Dendritic cell treated with granulocyte-macrophage colony-stimulating factor and Interleukin-4, amounts not matched to agents 40 ng/mL and 50 ng/mL, for 4 days (primary cell): ENCODE measurements around the gene ARHGAP24.

Source experiments
- H3K27ac Mint-ChIP-seq: one replicate; pipeline ENCODE4 v1.8.0; 2022; ENCODE audit warnings: mild to moderate bottlenecking, mixed read lengths
- H3K27me3 Mint-ChIP-seq: one replicate; pipeline ENCODE4 v1.8.0; 2022; ENCODE audit warnings: mild to moderate bottlenecking, mixed read lengths
- H3K36me3 Mint-ChIP-seq: one replicate; pipeline ENCODE4 v1.8.0; 2022; ENCODE audit warnings: low read depth, mixed read lengths
- H3K4me1 Mint-ChIP-seq: one replicate; pipeline ENCODE4 v1.8.0; 2022; ENCODE audit warnings: low read depth, mixed read lengths
- H3K4me3 Mint-ChIP-seq: one replicate; pipeline ENCODE4 v1.8.0; 2022; ENCODE audit warnings: mild to moderate bottlenecking, moderate library complexity, mixed read lengths
- H3K9me3 Mint-ChIP-seq: one replicate; pipeline ENCODE4 v1.8.0; 2022; ENCODE audit warnings: mixed read lengths
- intact Hi-C: fragments of 100-400 bp; cut with micrococcal nuclease; formaldehyde crosslinking; loops from one replicate; pipeline ENCODE4 v1.15.0; 2022

Gene ARHGAP24

GRCh38 chr4:85932500-85933290, 457.7 kb downstream of the ARHGAP24 start:
- Mint-ChIP-seq H3K27me3 (peaks cover 20% of the 10 kb centered on the region), H3K36me3 (no peaks in the 10 kb centered on the region), H3K4me1 (peaks cover 39% of the 10 kb centered on the region), H3K4me3 (no peak overlapping the region), H3K9me3 (no peaks in the 10 kb centered on the region), H3K27ac (no peak overlapping the region)
- intact Hi-C loops: no loop called here

- no peak overlapping the region for H3K27ac Mint-ChIP-seq
- peaks cover 34% of the 10 kb centered on the region for H3K4me1 Mint-ChIP-seq
- H3K9me3 Mint-ChIP-seq: no peaks in the 10 kb centered on the region
- intact Hi-C loops: no loop called here
- H3K27me3 Mint-ChIP-seq: peaks cover 20% of the 10 kb centered on the region
- H3K36me3 Mint-ChIP-seq: no peaks in the 10 kb centered on the region
- no peak overlapping the region for H3K4me3 Mint-ChIP-seq
These were observed 458.3 kb downstream of the ARHGAP24 start for GRCh38 chr4:85933291-85933640.

GRCh38 chr4:85937507-85937906, 462.6 kb downstream of the ARHGAP24 start:
- Mint-ChIP-seq H3K4me1 (peaks cover 5% of the 10 kb centered on the region), H3K27ac (no peak overlapping the region), H3K4me3 (no peak overlapping the region), H3K36me3 (no peaks in the 10 kb centered on the region), H3K9me3 (no peaks in the 10 kb centered on the region), H3K27me3 (peaks cover 2% of the 10 kb centered on the region)
- intact Hi-C loops: no loop called here

GRCh38 chr4:85938062-85938461, 463.1 kb downstream of the ARHGAP24 start:
- Mint-ChIP-seq H3K4me3 (no peak overlapping the region), H3K9me3 (no peaks in the 10 kb centered on the region), H3K4me1 (no peaks in the 10 kb centered on the region), H3K27ac (no peak overlapping the region), H3K27me3 (no peaks in the 10 kb centered on the region), H3K36me3 (no peaks in the 10 kb centered on the region)
- intact Hi-C loops: no loop called here

- Mint-ChIP-seq H3K27me3 (no peaks in the 10 kb centered on the region), H3K4me1 (no peaks in the 10 kb centered on the region), H3K27ac (no peak overlapping the region), H3K36me3 (no peaks in the 10 kb centered on the region), H3K9me3 (no peaks in the 10 kb centered on the region), H3K4me3 (no peak overlapping the region)
- intact Hi-C loops: no loop called here
These were observed 464.0 kb downstream of the ARHGAP24 start for GRCh38 chr4:85938902-85939301.

- Mint-ChIP-seq H3K4me3 (no peak overlapping the region), H3K9me3 (no peaks in the 10 kb centered on the region), H3K27ac (no peak overlapping the region), H3K4me1 (no peaks in the 10 kb centered on the region), H3K27me3 (no peaks in the 10 kb centered on the region), H3K36me3 (no peaks in the 10 kb centered on the region)
- intact Hi-C loops: no loop called here
These were observed 464.6 kb downstream of the ARHGAP24 start for GRCh38 chr4:85939595-85939994.

- intact Hi-C loops: no loop called here
- Mint-ChIP-seq H3K27ac (no peak overlapping the region), H3K27me3 (no peaks in the 10 kb centered on the region), H3K4me3 (no peak overlapping the region), H3K36me3 (no peaks in the 10 kb centered on the region), H3K9me3 (no peaks in the 10 kb centered on the region), H3K4me1 (no peaks in the 10 kb centered on the region)
These were observed 465.2 kb downstream of the ARHGAP24 start for GRCh38 chr4:85940151-85940550.

- intact Hi-C loops: no loop called here
- no peaks in the 10 kb centered on the region for H3K36me3 Mint-ChIP-seq
- no peaks in the 10 kb centered on the region for H3K4me1 Mint-ChIP-seq
- H3K27ac Mint-ChIP-seq: no peak overlapping the region
- H3K4me3 Mint-ChIP-seq: no peak overlapping the region
- H3K9me3 Mint-ChIP-seq: no peaks in the 10 kb centered on the region
- H3K27me3 Mint-ChIP-seq: no peaks in the 10 kb centered on the region
These were observed 467.2 kb downstream of the ARHGAP24 start for GRCh38 chr4:85942107-85942506.

- H3K4me1 Mint-ChIP-seq: no peaks in the 10 kb centered on the region
- no peaks in the 10 kb centered on the region for H3K9me3 Mint-ChIP-seq
- no peaks in the 10 kb centered on the region for H3K27me3 Mint-ChIP-seq
- intact Hi-C loops: no loop called here
- no peak overlapping the region for H3K4me3 Mint-ChIP-seq
- no peak overlapping the region for H3K27ac Mint-ChIP-seq
- no peaks in the 10 kb centered on the region for H3K36me3 Mint-ChIP-seq
These were observed 471.9 kb downstream of the ARHGAP24 start for GRCh38 chr4:85946821-85947220.

GRCh38 chr4:85951099-85951498, 476.1 kb downstream of the ARHGAP24 start:
- intact Hi-C loops: no loop called here
- Mint-ChIP-seq H3K4me1 (peaks cover 9% of the 10 kb centered on the region), H3K27ac (no peak overlapping the region), H3K9me3 (no peaks in the 10 kb centered on the region), H3K4me3 (no peak overlapping the region), H3K27me3 (no peaks in the 10 kb centered on the region), H3K36me3 (no peaks in the 10 kb centered on the region)

GRCh38 chr4:85952528-85952927, 477.6 kb downstream of the ARHGAP24 start:
- Mint-ChIP-seq H3K36me3 (no peaks in the 10 kb centered on the region), H3K27me3 (no peaks in the 10 kb centered on the region), H3K4me3 (no peak overlapping the region), H3K27ac (no peak overlapping the region), H3K4me1 (peaks cover 9% of the 10 kb centered on the region), H3K9me3 (no peaks in the 10 kb centered on the region)
- intact Hi-C loops: no loop called here

GRCh38 chr4:85952972-85953650, 478.2 kb downstream of the ARHGAP24 start:
- intact Hi-C loops: no loop called here
- Mint-ChIP-seq H3K9me3 (no peaks in the 10 kb centered on the region), H3K4me3 (no peak overlapping the region), H3K36me3 (no peaks in the 10 kb centered on the region), H3K27me3 (no peaks in the 10 kb centered on the region), H3K27ac (no peak overlapping the region), H3K4me1 (peaks cover 9% of the 10 kb centered on the region)

- Mint-ChIP-seq H3K27ac (no peak overlapping the region), H3K4me3 (no peak overlapping the region)
- intact Hi-C loops: no loop called here
These were observed 478.7 kb downstream of the ARHGAP24 start for GRCh38 chr4:85953651-85954018.

GRCh38 chr4:85955620-85956292, 480.8 kb downstream of the ARHGAP24 start:
- intact Hi-C loops: no loop called here
- Mint-ChIP-seq H3K27me3 (no peaks in the 10 kb centered on the region), H3K36me3 (no peaks in the 10 kb centered on the region), H3K27ac (no peak overlapping the region), H3K4me1 (peaks cover 9% of the 10 kb centered on the region), H3K4me3 (no peak overlapping the region), H3K9me3 (no peaks in the 10 kb centered on the region)

More at GRCh38 chr4:85953651-85954018, 478.7 kb downstream of the ARHGAP24 start:
- no peaks in the 10 kb centered on the region for H3K36me3 Mint-ChIP-seq
- no peaks in the 10 kb centered on the region for H3K9me3 Mint-ChIP-seq
- H3K4me1 Mint-ChIP-seq: peaks cover 9% of the 10 kb centered on the region
- no peaks in the 10 kb centered on the region for H3K27me3 Mint-ChIP-seq
